Vagina (tissue), 2 donors: ENCODE data around the gene KLHL3.

Experiments used
- POLR2A ChIP-seq, 2 donors: fragments of 450-650 bp; IDR thresholded peaks; one replicate each; pipeline ENCODE4 v1.6.1; 2017; ENCODE audit warnings: antibody characterized with exemption in 2 of 2, mild to moderate bottlenecking in 2 of 2, moderate library complexity in 2 of 2
- POLR2AphosphoS5 ChIP-seq, 2 donors: sonication (generic); formaldehyde crosslinking; IDR thresholded peaks; one replicate each; pipeline ENCODE4 v1.9.0; 2017; ENCODE audit warnings: antibody characterized with exemption in 2 of 2, mild to moderate bottlenecking in 2 of 2, low read depth in 1 of 2; ENCODE audit not compliant: insufficient read depth in 1 of 2
- TF ChIP-seq, protein P1 (sequence below), 3 experiments: fragments of 450-650 bp in 2 of 3; fragments of 200-600 bp in 1 of 3; sonication (generic) in 1 of 3; IDR thresholded peaks; one replicate each; pipeline ENCODE4 v1.5.1; 2017 to 2019; ENCODE audit warnings: antibody characterized with exemption in 3 of 3, mild to moderate bottlenecking in 2 of 3, moderate library complexity in 2 of 3

DNA sequence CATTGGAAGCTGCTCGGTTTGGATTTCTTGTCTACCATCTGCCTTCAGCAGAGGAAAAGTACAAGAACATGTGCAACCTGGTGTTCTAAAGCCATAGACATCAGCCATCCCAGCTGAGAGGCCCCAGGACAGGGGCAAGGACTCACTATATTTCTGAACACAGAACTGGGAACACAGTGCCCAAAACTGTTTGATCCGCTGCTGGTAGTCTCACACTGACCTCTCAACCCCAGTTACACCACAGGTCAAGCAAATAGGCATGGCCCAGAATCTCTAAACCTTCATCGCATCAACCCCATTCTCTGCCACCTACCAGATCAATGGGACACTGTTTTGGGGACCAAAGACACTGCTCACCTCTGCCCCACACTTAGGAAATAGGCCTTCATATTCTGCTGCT lies 2.0 kb downstream of the KLHL3 start:
- TF ChIP-seq, protein P1, sequence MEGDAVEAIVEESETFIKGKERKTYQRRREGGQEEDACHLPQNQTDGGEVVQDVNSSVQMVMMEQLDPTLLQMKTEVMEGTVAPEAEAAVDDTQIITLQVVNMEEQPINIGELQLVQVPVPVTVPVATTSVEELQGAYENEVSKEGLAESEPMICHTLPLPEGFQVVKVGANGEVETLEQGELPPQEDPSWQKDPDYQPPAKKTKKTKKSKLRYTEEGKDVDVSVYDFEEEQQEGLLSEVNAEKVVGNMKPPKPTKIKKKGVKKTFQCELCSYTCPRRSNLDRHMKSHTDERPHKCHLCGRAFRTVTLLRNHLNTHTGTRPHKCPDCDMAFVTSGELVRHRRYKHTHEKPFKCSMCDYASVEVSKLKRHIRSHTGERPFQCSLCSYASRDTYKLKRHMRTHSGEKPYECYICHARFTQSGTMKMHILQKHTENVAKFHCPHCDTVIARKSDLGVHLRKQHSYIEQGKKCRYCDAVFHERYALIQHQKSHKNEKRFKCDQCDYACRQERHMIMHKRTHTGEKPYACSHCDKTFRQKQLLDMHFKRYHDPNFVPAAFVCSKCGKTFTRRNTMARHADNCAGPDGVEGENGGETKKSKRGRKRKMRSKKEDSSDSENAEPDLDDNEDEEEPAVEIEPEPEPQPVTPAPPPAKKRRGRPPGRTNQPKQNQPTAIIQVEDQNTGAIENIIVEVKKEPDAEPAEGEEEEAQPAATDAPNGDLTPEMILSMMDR (IDR thresholded peaks at IDR 0.05) = no peak
- TF ChIP-seq POLR2A (IDR thresholded peaks at IDR 0.05) = no peak
- TF ChIP-seq POLR2AphosphoS5 (IDR thresholded peaks at IDR 0.05; ENCODE audit: insufficient read depth in 1 of 2, low read depth in 1 of 2) = no peak
